NCI-H2171 (cell line): ENCODE measurements around the gene BUD13.
"Not testable (repeated sequence)": the region's sequence is repeated elsewhere in the genome, so short reads cannot be mapped to it uniquely, and the experiment has no call there.

ENCODE experiments used
- DNase-seq: peaks from one replicate; lab custom pipeline; 2025; lab: John Stamatoyannopoulos, UW

The BUD13 gene

GRCh38 chr11:116792144-116792868, 19.5 kb upstream of the BUD13 start:
- no peak for DNase-seq

- no peak for DNase-seq
Measured at GRCh38 chr11:116791813-116792143, 19.0 kb upstream of the BUD13 start, which contains the start of gene APOA5. APOA5 (minus strand) TSS chr11:116791879; CDS start chr11:116791860, 19 bp downstream.

GRCh38 chr11:116791002-116791812, 18.4 kb upstream of the BUD13 start:
- no peak for DNase-seq

GRCh38 chr11:116790167-116791001, 17.6 kb upstream of the BUD13 start:
- DNase-seq: no peak

- DNase-seq: no peak
Measured at GRCh38 chr11:116788975-116789374, 16.2 kb upstream of the BUD13 start.

GRCh38 chr11:116788534-116788933, 15.7 kb upstream of the BUD13 start:
- no peak for DNase-seq

GRCh38 chr11:116787786-116788486, 15.1 kb upstream of the BUD13 start, which contains the start of gene ZPR1:
ZPR1 (minus strand) TSS chr11:116788023; CDS start chr11:116787990, 33 bp downstream.
- peak; percentile 70 for DNase-seq

GRCh38 chr11:116787436-116787785, 14.6 kb upstream of the BUD13 start:
- no peak for DNase-seq

- no peak for DNase-seq
Measured at GRCh38 chr11:116786966-116787365, 14.2 kb upstream of the BUD13 start.

- no peak for DNase-seq
Measured at GRCh38 chr11:116786326-116786725, 13.5 kb upstream of the BUD13 start.

- no peak for DNase-seq
Measured at GRCh38 chr11:116782728-116783127, 9.9 kb upstream of the BUD13 start.

- DNase-seq: no peak
Measured at GRCh38 chr11:116778556-116778955, 5.8 kb upstream of the BUD13 start.

GRCh38 chr11:116777056-116777455, 4.3 kb upstream of the BUD13 start:
- DNase-seq: no peak

- no peak for DNase-seq
Measured at GRCh38 chr11:116776522-116776984, 3.8 kb upstream of the BUD13 start.

GRCh38 chr11:116775975-116776374, 3.2 kb upstream of the BUD13 start:
- no peak for DNase-seq

GRCh38 chr11:116774661-116775060, 1.9 kb upstream of the BUD13 start:
- no peak for DNase-seq

- DNase-seq: no peak
Measured at GRCh38 chr11:116773203-116774097, 663 bp upstream of the BUD13 start.

GRCh38 chr11:116771935-116772334, 852 bp downstream of the BUD13 start:
- DNase-seq: no peak

GRCh38 chr11:116762132-116762531, 10.7 kb downstream of the BUD13 start:
- DNase-seq: no peak

- not testable (repeated sequence) for DNase-seq
Measured at GRCh38 chr11:116756044-116756443, 16.7 kb downstream of the BUD13 start.
